GM23338 (cell line): Measurements from ENCODE around the gene TXNDC2. TPM values are rescaled to one million over a fixed set of nuclear protein-coding genes. Genes with fewer than 3 reads are reported as not detected.

ENCODE experiments used
- ATAC-seq: fragments of 200-7000 bp; cut with Tn5 transposase; 3 replicates; pipeline ENCODE4 v1.9.1; 2020
- DNase-seq: peaks from one replicate; pipeline ENCODE4 v3.0.0-alpha.2; 2015; ENCODE audit warnings: low spot score
- H2AFZ ChIP-seq: fragments of 200-600 bp; sonication (generic); 2 replicates; pipeline ENCODE4 v1.8.0; 2016; ENCODE audit warnings: antibody characterized with exemption, mild to moderate bottlenecking, moderate library complexity
- H3F3A ChIP-seq: fragments of 200-600 bp; sonication (generic); replicated peaks from 2 replicates; pipeline ENCODE4 v1.8.0; 2017; ENCODE audit warnings: antibody characterized with exemption, mixed run types, low read depth
- H3K27ac ChIP-seq: fragments of 200-600 bp; sonication (generic); 2 replicates; pipeline ENCODE4 v1.6.1; 2016; ENCODE audit warnings: low read depth
- H3K27me3 ChIP-seq: fragments of 200-600 bp; sonication (generic); 2 replicates; pipeline ENCODE4 v1.8.0; 2016; ENCODE audit warnings: mild to moderate bottlenecking, mixed run types, moderate library complexity; ENCODE audit not compliant: insufficient read depth
- H3K36me3 ChIP-seq: fragments of 200-600 bp; sonication (generic); 2 replicates; pipeline ENCODE4 v1.8.0; 2016; ENCODE audit warnings: mild to moderate bottlenecking; ENCODE audit not compliant: insufficient read depth
- H3K4me1 ChIP-seq: fragments of 200-600 bp; sonication (generic); 2 replicates; pipeline ENCODE4 v1.8.0; 2016; ENCODE audit warnings: mild to moderate bottlenecking, moderate library complexity; ENCODE audit not compliant: insufficient read depth
- H3K4me2 ChIP-seq: fragments of 200-600 bp; sonication (generic); 2 replicates; pipeline ENCODE4 v1.7.1; 2017; ENCODE audit warnings: mixed run types
- H3K4me3 ChIP-seq: fragments of 200-600 bp; sonication (generic); 2 replicates; pipeline ENCODE4 v1.6.1; 2016; ENCODE audit warnings: mixed run types
- H3K79me2 ChIP-seq: fragments of 200-600 bp; sonication (generic); replicated peaks from 2 replicates; pipeline ENCODE4 v1.8.0; 2017; ENCODE audit warnings: mild to moderate bottlenecking; ENCODE audit not compliant: insufficient read depth
- H3K9me2 ChIP-seq: fragments of 200-600 bp; sonication (generic); 2 replicates; pipeline ENCODE4 v1.8.0; 2017; ENCODE audit not compliant: insufficient read depth
- H4K20me1 ChIP-seq: fragments of 200-600 bp; sonication (generic); replicated peaks from 2 replicates; pipeline ENCODE4 v1.8.0; 2017; ENCODE audit warnings: mild to moderate bottlenecking; ENCODE audit not compliant: insufficient read depth
- H3K27ac Mint-ChIP-seq: 2 replicates; pipeline ENCODE4 v1.8.0; 2020; ENCODE audit warnings: inconsistent platforms, mild to moderate bottlenecking, moderate library complexity, mixed read lengths
- H3K27me3 Mint-ChIP-seq: 3 replicates; pipeline ENCODE4 v1.8.0; 2022; ENCODE audit warnings: low read depth, mild to moderate bottlenecking, moderate library complexity, mixed read lengths, inconsistent platforms; ENCODE audit not compliant: insufficient read depth, poor library complexity
- H3K36me3 Mint-ChIP-seq: 3 replicates; pipeline ENCODE4 v1.8.0; 2021; ENCODE audit warnings: low read depth, mild to moderate bottlenecking, inconsistent platforms, moderate library complexity, mixed read lengths
- H3K4me1 Mint-ChIP-seq: 3 replicates; pipeline ENCODE4 v1.8.0; 2020; ENCODE audit warnings: mild to moderate bottlenecking, inconsistent platforms, mixed read lengths
- H3K4me3 Mint-ChIP-seq: 3 replicates; pipeline ENCODE4 v1.8.0; 2021; ENCODE audit warnings: moderate library complexity, mild to moderate bottlenecking, inconsistent platforms, mixed read lengths
- H3K9me3 Mint-ChIP-seq: 3 replicates; pipeline ENCODE4 v1.8.0; 2020; ENCODE audit warnings: moderate library complexity, mild to moderate bottlenecking, inconsistent platforms, mixed read lengths
- CTCF ChIP-seq, 2 experiments: fragments of 200-600 bp in 1 of 2; sonication (generic) in 1 of 2; conservative IDR thresholded peaks; 2 replicates each; pipeline versions ENCODE4 v1.5.1 to v1.6.1; 2016 to 2017; ENCODE audit warnings: antibody characterized with exemption in 2 of 2, low read depth in 2 of 2, mild to moderate bottlenecking in 2 of 2, moderate library complexity in 1 of 2
- ZNF462 ChIP-seq: fragments of 250-450 bp; sonication (Bioruptor Pico); IDR thresholded peaks from 2 replicates; pipeline ENCODE4 v1.5.0; 2020; ENCODE audit warnings: mild to moderate bottlenecking, moderate library complexity
- polyA plus RNA-seq: library from polyadenylated mRNA; unstranded; fragments of >200 nt; fragmentation: Nextera tagmentation; extraction: Ambion mirVana; gene quantifications from 2 replicates; pipeline ENCODE4 v1.2.1, GENCODE V29; 2016
- total RNA-seq: library from RNA; depleted of rRNA; stranded (reverse); fragments of >200 nt; shearing (Covaris generic); gene quantifications from 2 replicates; pipeline ENCODE4 v1.2.3, GENCODE V29; 2014

TXNDC2 gene
- total and polyA plus RNA-seq, 2 experiments from 2014 or later = 0.16 TPM; not detected in 1

GRCh38 chr18:9914584-9915290 is 29.0 kb downstream of the TXNDC2 start:
- no peak overlapping the region for H2AFZ ChIP-seq
- H3K36me3 Mint-ChIP-seq = peaks cover 3% of the 10 kb centered on the region; the same call in 1 of the 3 replicates

More at GRCh38 chr18:9914584-9915290, 29.0 kb downstream of the TXNDC2 start:
- Histone ChIP-seq H3K79me2 (peaks cover 51% of the 10 kb centered on the region), H3K4me1 (peaks cover 51% of the 10 kb centered on the region), H4K20me1 (peaks cover 35% of the 10 kb centered on the region), H3K4me3 (peak overlapping the region; percentile 84), H3K4me2 (peak overlapping the region; percentile 98), H3K9me2 (no peaks in the 10 kb centered on the region), H3K36me3 (no peaks in the 10 kb centered on the region), H3F3A (no peaks in the 10 kb centered on the region), H3K27me3 (no peaks in the 10 kb centered on the region), H3K27ac (no peak overlapping the region)
- TF ChIP-seq ZNF462 (CRISPR knock-in tag) (no peak), CTCF (conservative IDR thresholded peaks at IDR 0.05; ENCODE audit: low read depth in 2 of 2) (no peak)
- Mint-ChIP-seq H3K27ac (no peak overlapping the region), H3K27me3 (peaks cover 2% of the 10 kb centered on the region), H3K9me3 (no peaks in the 10 kb centered on the region), H3K4me1 (peaks cover 18% of the 10 kb centered on the region), H3K4me3 (peak overlapping the region; percentile 85)
- ATAC-seq (peak; percentile 15), DNase-seq (peak; percentile 54)
